ENCODE measurements around the gene FLNB. TPM values are rescaled to one million over a fixed set of nuclear protein-coding genes. Genes with fewer than 3 reads are reported as not detected.

The FLNB gene
- total RNA-seq, 1 experiment from 2014 or later = 147 TPM

DNA sequence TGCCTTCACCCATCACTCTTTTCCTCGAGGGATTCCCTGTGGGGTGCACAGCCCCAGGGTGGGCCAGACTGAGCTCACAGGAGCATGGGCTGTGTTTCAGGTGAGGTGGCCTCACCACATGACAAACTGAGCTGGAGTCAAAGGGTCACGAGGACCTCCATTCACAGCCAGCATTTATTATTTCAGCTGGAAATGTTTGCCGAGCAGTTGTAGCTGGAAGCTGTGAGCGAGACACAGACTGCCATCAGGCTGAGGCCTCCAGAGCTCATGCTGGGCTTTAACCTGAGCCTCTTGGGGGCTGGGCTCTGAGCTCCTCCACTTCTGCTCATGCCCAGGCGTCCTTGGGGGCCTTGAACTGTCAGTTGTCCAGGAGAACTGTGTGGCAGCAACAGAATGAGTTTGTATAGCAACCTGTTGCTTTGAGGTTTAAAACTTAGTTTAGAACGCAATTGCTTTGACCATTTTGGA lies 57.5 kb downstream of the FLNB start:
- Mint-ChIP-seq H3K9me3 (ENCODE audit: low read depth, unreplicated experiment) (no peaks in the 10 kb centered on the region), H3K27ac (ENCODE audit: unreplicated experiment) (no peak overlapping the region), H3K27me3 (ENCODE audit: unreplicated experiment) (no peaks in the 10 kb centered on the region), H3K4me3 (ENCODE audit: low read depth, unreplicated experiment) (no peak overlapping the region), H3K4me1 (ENCODE audit: low read depth, unreplicated experiment) (peaks cover 26% of the 10 kb centered on the region), H3K36me3 (ENCODE audit: insufficient read depth, unreplicated experiment) (peaks cover 12% of the 10 kb centered on the region)
- TF ChIP-seq, protein P1, sequence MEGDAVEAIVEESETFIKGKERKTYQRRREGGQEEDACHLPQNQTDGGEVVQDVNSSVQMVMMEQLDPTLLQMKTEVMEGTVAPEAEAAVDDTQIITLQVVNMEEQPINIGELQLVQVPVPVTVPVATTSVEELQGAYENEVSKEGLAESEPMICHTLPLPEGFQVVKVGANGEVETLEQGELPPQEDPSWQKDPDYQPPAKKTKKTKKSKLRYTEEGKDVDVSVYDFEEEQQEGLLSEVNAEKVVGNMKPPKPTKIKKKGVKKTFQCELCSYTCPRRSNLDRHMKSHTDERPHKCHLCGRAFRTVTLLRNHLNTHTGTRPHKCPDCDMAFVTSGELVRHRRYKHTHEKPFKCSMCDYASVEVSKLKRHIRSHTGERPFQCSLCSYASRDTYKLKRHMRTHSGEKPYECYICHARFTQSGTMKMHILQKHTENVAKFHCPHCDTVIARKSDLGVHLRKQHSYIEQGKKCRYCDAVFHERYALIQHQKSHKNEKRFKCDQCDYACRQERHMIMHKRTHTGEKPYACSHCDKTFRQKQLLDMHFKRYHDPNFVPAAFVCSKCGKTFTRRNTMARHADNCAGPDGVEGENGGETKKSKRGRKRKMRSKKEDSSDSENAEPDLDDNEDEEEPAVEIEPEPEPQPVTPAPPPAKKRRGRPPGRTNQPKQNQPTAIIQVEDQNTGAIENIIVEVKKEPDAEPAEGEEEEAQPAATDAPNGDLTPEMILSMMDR (IDR thresholded peaks at IDR 0.05; ENCODE audit: unreplicated experiment) = no peak
- DNase-seq = no peak
- intact Hi-C loops (cut with micrococcal nuclease; ENCODE audit: unreplicated experiment) = no loop called here
- no TSS peak for BruUV-seq (replicated peaks)
- CTCF ChIA-PET = no interaction called here

DNA sequence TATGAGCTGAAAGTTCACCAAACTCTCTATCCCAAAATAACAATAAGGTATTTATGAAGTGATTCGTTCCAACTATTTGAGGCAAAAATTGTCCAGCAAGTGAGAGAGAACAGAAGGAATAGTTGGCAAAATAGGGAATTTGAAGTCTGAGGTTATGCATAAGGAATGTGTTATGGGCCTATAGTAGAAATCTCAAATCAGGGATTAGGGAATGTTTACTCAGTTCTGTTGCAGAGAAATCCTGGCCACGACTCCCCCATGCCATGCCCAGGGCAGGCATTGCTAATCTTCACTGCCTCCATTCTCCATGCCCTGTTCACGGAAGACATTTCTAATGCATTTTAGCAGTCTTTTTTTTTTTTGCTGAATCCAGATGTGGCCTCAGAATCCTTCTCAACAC lies 58.6 kb downstream of the FLNB start:
- Mint-ChIP-seq H3K4me1 (ENCODE audit: low read depth, unreplicated experiment) (peaks cover 33% of the 10 kb centered on the region), H3K4me3 (ENCODE audit: low read depth, unreplicated experiment) (no peak overlapping the region), H3K9me3 (ENCODE audit: low read depth, unreplicated experiment) (no peaks in the 10 kb centered on the region), H3K36me3 (ENCODE audit: insufficient read depth, unreplicated experiment) (peaks cover 12% of the 10 kb centered on the region), H3K27me3 (ENCODE audit: unreplicated experiment) (no peaks in the 10 kb centered on the region), H3K27ac (ENCODE audit: unreplicated experiment) (no peak overlapping the region)
- no peak for DNase-seq
- no TSS peak for BruUV-seq (replicated peaks)
- TF ChIP-seq, protein P1 (IDR thresholded peaks at IDR 0.05; ENCODE audit: unreplicated experiment) = no peak
- intact Hi-C loops (cut with micrococcal nuclease; ENCODE audit: unreplicated experiment) = no loop called here
- CTCF ChIA-PET = interaction anchor here (0.7 kb wide), 1 partner anchor 9 kb away, joined by 3 read pairs; no protein-coding TSS in a partner anchor

DNA sequence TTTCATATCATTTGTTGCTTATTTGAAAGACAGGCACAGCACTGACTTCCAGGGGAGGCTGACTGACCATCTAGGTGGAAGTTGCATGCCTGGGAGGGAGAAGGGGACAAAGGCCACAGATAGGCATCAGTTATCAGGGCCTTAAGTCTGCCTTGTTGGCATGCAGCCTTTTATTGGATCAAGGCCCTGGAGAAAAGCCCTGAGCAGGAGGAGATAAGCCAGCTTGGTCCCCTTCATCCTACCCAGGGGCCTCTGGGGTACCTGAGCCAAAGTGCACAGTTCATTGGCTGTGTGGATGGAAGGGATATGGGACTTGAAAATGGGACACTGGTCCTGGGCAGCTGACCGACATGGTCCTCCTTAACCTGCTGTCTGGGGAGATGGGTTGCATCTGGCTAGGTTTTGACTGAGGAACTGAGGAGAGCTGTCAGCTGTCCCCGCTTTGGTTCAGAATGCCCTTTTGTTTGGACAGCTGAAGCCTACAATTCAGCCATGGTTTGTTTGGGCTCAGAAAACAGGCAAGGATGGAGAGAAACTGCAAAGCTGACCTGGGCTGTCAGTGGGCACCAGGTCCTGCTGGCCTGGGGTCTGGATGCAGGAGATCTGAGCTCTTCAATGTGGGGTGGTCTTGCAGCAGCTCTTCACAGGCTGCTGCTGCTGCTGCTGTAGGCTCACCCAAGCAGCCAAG lies 60.0 kb downstream of the FLNB start:
- H3K36me3 Mint-ChIP-seq (ENCODE audit: insufficient read depth, unreplicated experiment) = peaks cover 12% of the 10 kb centered on the region
- intact Hi-C loops (cut with micrococcal nuclease; ENCODE audit: unreplicated experiment) = no loop called here
- peaks cover 35% of the 10 kb centered on the region for H3K4me1 Mint-ChIP-seq (ENCODE audit: low read depth, unreplicated experiment)
- H3K4me3 Mint-ChIP-seq (ENCODE audit: low read depth, unreplicated experiment) = no peak overlapping the region
- CTCF ChIA-PET = interaction anchor here (0.7 kb wide), 2 partner anchors 61 to 918 kb away, joined by 3 read pairs; no protein-coding TSS in a partner anchor
- no peaks in the 10 kb centered on the region for H3K27me3 Mint-ChIP-seq (ENCODE audit: unreplicated experiment)
- DNase-seq = no peak
- no peak overlapping the region for H3K27ac Mint-ChIP-seq (ENCODE audit: unreplicated experiment)
- no TSS peak for BruUV-seq (replicated peaks)
- TF ChIP-seq, protein P1 (IDR thresholded peaks at IDR 0.05; ENCODE audit: unreplicated experiment) = no peak
- H3K9me3 Mint-ChIP-seq (ENCODE audit: low read depth, unreplicated experiment) = no peaks in the 10 kb centered on the region

DNA sequence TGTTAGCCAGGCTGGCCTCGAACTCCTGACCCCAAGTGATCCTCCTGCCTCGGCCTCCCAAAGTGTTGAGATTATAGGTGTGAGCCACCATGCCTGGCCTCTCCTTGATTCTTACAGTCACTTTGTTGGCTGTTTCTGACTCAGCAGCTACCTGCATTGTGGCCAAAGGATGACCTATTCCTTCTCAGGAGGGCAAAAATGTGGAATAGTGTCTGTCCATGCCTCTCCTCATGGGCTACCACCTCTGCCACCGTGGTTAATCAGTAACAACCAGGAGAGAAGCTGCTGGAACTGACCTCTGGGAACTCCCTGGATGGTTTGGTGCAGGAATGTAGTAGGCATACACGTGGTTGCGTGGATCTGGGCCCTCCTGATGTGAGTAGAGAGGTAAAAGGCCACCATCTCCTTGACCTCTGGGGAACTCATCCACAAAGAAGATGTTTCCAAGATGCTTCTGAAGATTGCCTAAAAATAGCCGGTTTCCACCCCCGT lies 63.3 kb downstream of the FLNB start:
- no peaks in the 10 kb centered on the region for H3K27me3 Mint-ChIP-seq (ENCODE audit: unreplicated experiment)
- peaks cover 56% of the 10 kb centered on the region for H3K4me1 Mint-ChIP-seq (ENCODE audit: low read depth, unreplicated experiment)
- BruUV-seq (replicated peaks) = no TSS peak
- H3K36me3 Mint-ChIP-seq (ENCODE audit: insufficient read depth, unreplicated experiment) = peaks cover 12% of the 10 kb centered on the region
- no peak for DNase-seq
- intact Hi-C loops (cut with micrococcal nuclease; ENCODE audit: unreplicated experiment) = no loop called here
- TF ChIP-seq, protein P1 (IDR thresholded peaks at IDR 0.05; ENCODE audit: unreplicated experiment) = no peak
- H3K4me3 Mint-ChIP-seq (ENCODE audit: low read depth, unreplicated experiment) = no peak overlapping the region
- CTCF ChIA-PET = no interaction called here
- no peaks in the 10 kb centered on the region for H3K9me3 Mint-ChIP-seq (ENCODE audit: low read depth, unreplicated experiment)
- peak overlapping the region; percentile 10 for H3K27ac Mint-ChIP-seq (ENCODE audit: unreplicated experiment)

All from Calu3 (cell line).